K562 (cell line): ENCODE measurements around the gene SUSD3. TPM values are rescaled to one million over a fixed set of nuclear protein-coding genes. Genes with fewer than 3 reads are reported as not detected.

ENCODE experiments used
- ATAC-seq: fragments of 200-7000 bp; cut with Tn5 transposase; 3 replicates; pipeline ENCODE4 v1.9.1; 2020; ENCODE audit warnings: moderate library complexity
- BruUV-seq: library from RNA; stranded (reverse); fragments of 400-500 nt; replicated peaks from 2 replicates; lab custom pipeline; 2021; lab: Mats Ljungman, UMichigan
- CTCF ChIA-PET: fragments of 300-600 bp; formaldehyde crosslinking; extraction: SDS; loops from one replicate; lab custom pipeline; 2021; ENCODE audit warnings: low intra/inter-chr PET ratio; lab: Yijun Ruan, JAX
- POLR2A ChIA-PET: fragments of 300-600, 350-650 bp; sonication (Branson Sonifier 250); formaldehyde crosslinking; extraction: SDS; loops from one replicate; lab custom pipeline; 2021; ENCODE audit warnings: antibody characterized with exemption, inconsistent platforms; lab: Yijun Ruan, JAX
- DNase-seq, 4 experiments: peaks; one replicate each; pipeline versions ENCODE4 v3.0.0 to v3.0.0-alpha.2; 2011 to 2018; ENCODE audit warnings: low spot score in 3 of 4, mixed read lengths in 3 of 4; ENCODE audit errors: extremely low read depth in 1 of 4
- FAIRE-seq: peaks from 2 replicates; lab custom pipeline; 2011; peaks lifted over from hg19 to GRCh38; lab: Jason Lieb, UNC
- H2AFZ ChIP-seq: 2 replicates; pipeline ENCODE4 v1.6.0; 2011; ENCODE audit warnings: low read depth, low read length, control low read depth, inconsistent platforms
- H3K27ac ChIP-seq: fragments of 200-600 bp; 3 replicates; pipeline ENCODE4 v1.8.0; 2011; ENCODE audit warnings: low read depth, mild to moderate bottlenecking, control low read depth, inconsistent platforms, low read length, moderate library complexity, mixed read lengths; ENCODE audit errors: extremely low read depth
- H3K27me3 ChIP-seq, 2 experiments: fragments of 300-600 bp in 1 of 2; 2 replicates in 1 of 2; 3 replicates in 1 of 2; pipeline versions ENCODE4 v1.6.0 to v1.8.0; 2011; ENCODE audit warnings: inconsistent platforms in 2 of 2, low read length in 2 of 2, mild to moderate bottlenecking in 1 of 2, mixed read lengths in 1 of 2, moderate library complexity in 1 of 2; ENCODE audit not compliant: control insufficient read depth in 2 of 2, insufficient read depth in 2 of 2
- H3K36me3 ChIP-seq: fragments of 300-600 bp; 3 replicates; pipeline ENCODE4 v1.8.0; 2011; ENCODE audit warnings: mild to moderate bottlenecking, low read length, inconsistent platforms; ENCODE audit not compliant: control insufficient read depth, insufficient read depth
- H3K4me1 ChIP-seq, 2 experiments: fragments of 200-600 bp in 1 of 2; replicated peaks in 1 of 2; 2 replicates in 1 of 2; 3 replicates in 1 of 2; pipeline versions ENCODE4 v1.5.1 to v1.8.0; 2011; ENCODE audit warnings: inconsistent platforms in 2 of 2, low read length in 2 of 2, mild to moderate bottlenecking in 1 of 2, mixed read lengths in 1 of 2, moderate library complexity in 1 of 2; ENCODE audit not compliant: control insufficient read depth in 2 of 2, insufficient read depth in 2 of 2
- H3K4me2 ChIP-seq: 2 replicates; pipeline ENCODE4 v1.6.1; 2011; ENCODE audit warnings: low read length, control low read depth, inconsistent platforms, mixed read lengths; ENCODE audit not compliant: insufficient read depth
- H3K4me3 ChIP-seq: fragments of 200-600 bp; sonication (generic), shearing (Covaris generic); 2 replicates; pipeline ENCODE4 v1.5.1; 2016; ENCODE audit warnings: control low read depth, inconsistent platforms
- H3K79me2 ChIP-seq: fragments of 200-600 bp; 3 replicates; pipeline ENCODE4 v1.8.0; 2011; ENCODE audit warnings: low read length, inconsistent platforms; ENCODE audit not compliant: control insufficient read depth, insufficient read depth
- H3K9ac ChIP-seq, 2 experiments: 2 replicates each; pipeline versions ENCODE4 v1.6.0 to v1.6.1; 2011; ENCODE audit warnings: low read depth in 2 of 2, low read length in 2 of 2, control low read depth in 1 of 2, inconsistent platforms in 1 of 2, mild to moderate bottlenecking in 1 of 2, mixed read lengths in 1 of 2; ENCODE audit not compliant: insufficient read depth in 1 of 2
- H3K9me1 ChIP-seq: one replicate; pipeline ENCODE4 v1.6.0; 2011; ENCODE audit warnings: inconsistent platforms, mild to moderate bottlenecking, low read length, moderate library complexity; ENCODE audit not compliant: control insufficient read depth, insufficient read depth
- H3K9me3 ChIP-seq: replicated peaks from 2 replicates; pipeline ENCODE4 v1.5.1; 2011; ENCODE audit warnings: low read depth, low read length, inconsistent platforms; ENCODE audit not compliant: control insufficient read depth, insufficient read depth
- H4K20me1 ChIP-seq: replicated peaks from 2 replicates; pipeline ENCODE4 v1.6.1; 2011; ENCODE audit warnings: low read length, inconsistent platforms, mixed read lengths; ENCODE audit not compliant: control insufficient read depth, insufficient read depth
- KLF6 ChIP-seq: fragments of 250-450 bp; sonication (Bioruptor Pico); IDR thresholded peaks from 2 replicates; pipeline ENCODE4 v1.4.0; 2020; ENCODE audit warnings: mild to moderate bottlenecking, moderate library complexity, borderline replicate concordance
- PURB ChIP-seq: sonication (generic); formaldehyde crosslinking; IDR thresholded peaks from 2 replicates; pipeline ENCODE4 v1.9.0; 2021; ENCODE audit warnings: low read depth, mild to moderate bottlenecking, missing genetic modification reagents
- WGBS: fragments of 100-300 bp; shearing (Covaris generic); methylation state at CpG from one replicate; pipeline ENCODE4 v1.1.6; 2016; ENCODE audit warnings: low coverage, mixed read lengths; ENCODE audit not compliant: insufficient coverage; ENCODE audit errors: missing lambda C conversion rate; 5-methylcytosine and 5-hydroxymethylcytosine counted together
- in situ Hi-C: fragments of 300-500 bp; cut with MboI; formaldehyde crosslinking; loops from 4 replicates; pipeline ENCODE4 v1.15.0; 2018; ENCODE audit warnings: inconsistent platforms, mixed read lengths
- intact Hi-C: fragments of 100-400 bp; cut with micrococcal nuclease; formaldehyde crosslinking; loops from 2 replicates; pipeline ENCODE4 v1.14.2; 2022
- polyA plus RNA-seq, 8 experiments: library from polyadenylated mRNA; depleted of rRNA in 4 of 8; stranded (reverse) in 5 of 8; unstranded in 3 of 8; fragments of >200 nt; fragmentation: Nextera tagmentation in 2 of 8; fragmentation: Illumina TruSeq in 1 of 8; extraction: Ambion mirVana in 2 of 8; extraction: Trizol in 1 of 8; gene quantifications; 2 replicates each; pipeline versions ENCODE4 v1.2.1 to v1.2.3, GENCODE V29; 2011 to 2014; ENCODE audit warnings: inconsistent platforms in 1 of 8, missing spikeins in 1 of 8
- total RNA-seq, 7 experiments: library from RNA; depleted of rRNA in 6 of 7; stranded (reverse); fragments of >200 nt in 6 of 7; fragmentation: Illumina TruSeq in 2 of 7; extraction: Trizol in 2 of 7; gene quantifications; 2 replicates each; pipeline versions ENCODE4 v1.2.1 to v1.2.3, GENCODE V29; 2011 to 2021; ENCODE audit warnings: low replicate concordance in 1 of 7
- TF ChIP-seq, protein P1 (sequence below), 3 experiments: IDR thresholded peaks in 2 of 3; conservative IDR thresholded peaks in 1 of 3; 2 replicates each; pipeline ENCODE4 v1.5.1; 2011 to 2012; ENCODE audit warnings: low read length in 3 of 3, mild to moderate bottlenecking in 3 of 3, control low read depth in 2 of 3, improper control_type of control experiment in 1 of 3, inconsistent platforms in 1 of 3, low read depth in 1 of 3, mixed read lengths in 1 of 3, moderate library complexity in 1 of 3; ENCODE audit not compliant: insufficient read depth in 2 of 3
- TF ChIP-seq, protein P2 (sequence below), 2 experiments: fragments of 450-650 bp in 1 of 2; sonication (generic) in 1 of 2; formaldehyde crosslinking in 1 of 2; IDR thresholded peaks; 2 replicates each; pipeline versions ENCODE4 v1.7.1 to v1.9.0; 2016 to 2022; ENCODE audit warnings: inconsistent platforms in 1 of 2, mild to moderate bottlenecking in 1 of 2, missing genetic modification reagents in 1 of 2
- TF ChIP-seq, protein P3 (sequence below): sonication (generic); formaldehyde crosslinking; IDR thresholded peaks from 2 replicates; pipeline ENCODE4 v1.9.0; 2022; ENCODE audit warnings: mild to moderate bottlenecking, missing genetic modification reagents

SUSD3 gene
- total and polyA plus RNA-seq, 9 of the 15 experiments (the other 6 are each of a cell fraction or from before 2014, with no cell fraction given) = 1.3 to 21.7 (median 11.4) TPM

DNA sequence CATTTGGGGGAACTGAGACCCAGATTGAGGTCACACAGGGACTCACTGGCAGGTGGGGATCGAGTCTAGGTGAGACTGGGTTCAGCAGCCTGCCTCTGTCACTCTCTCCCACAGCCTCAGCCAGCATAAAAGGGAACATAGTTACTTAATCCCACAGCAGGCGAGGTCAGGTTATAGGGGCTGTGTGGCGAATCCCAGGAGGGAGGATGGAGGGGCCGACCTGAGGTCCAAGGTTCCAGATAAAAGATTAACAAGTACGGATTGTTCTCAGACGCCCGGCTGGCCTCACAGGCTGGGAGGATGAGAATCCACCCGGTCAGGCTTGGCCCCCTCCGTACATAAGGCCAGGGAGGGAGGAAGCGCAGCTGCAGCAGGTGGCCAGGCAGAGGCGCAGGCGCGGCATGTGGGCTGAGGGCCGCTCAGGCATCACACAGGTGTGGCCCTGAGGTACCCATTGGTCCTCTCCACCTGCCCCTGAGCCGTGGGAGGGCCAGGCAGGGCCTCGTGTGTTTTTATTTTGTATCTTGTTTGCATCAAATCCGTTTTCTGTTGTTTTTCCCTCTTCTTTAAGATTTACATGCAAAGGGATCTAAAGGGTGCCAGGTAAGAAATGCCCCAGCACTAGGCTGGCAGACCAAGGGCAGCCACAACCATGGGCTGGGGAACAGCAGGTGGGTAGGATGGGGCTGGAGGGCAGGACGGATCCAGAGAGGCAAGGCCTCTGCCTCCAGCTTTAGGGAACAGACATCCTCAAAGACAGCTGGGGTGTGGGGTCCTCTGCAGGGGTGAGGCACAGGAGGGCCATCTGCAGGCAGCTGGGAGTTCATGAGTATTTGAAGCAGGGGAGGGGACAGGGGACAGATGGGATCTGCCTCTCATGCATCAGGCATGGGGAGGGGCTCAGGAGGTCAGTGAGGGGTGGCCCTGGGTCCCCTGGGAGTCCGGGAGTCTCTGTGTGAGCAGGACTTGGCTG is 3.6 kb downstream of the SUSD3 start:
- ATAC-seq (no peak), FAIRE-seq (no peak), DNase-seq (peak in 3 of 4 experiments; percentile 24 to 29 (median 26))
- Histone ChIP-seq H3K4me3 (no peak overlapping the region), H3K9me3 (no peaks in the 10 kb centered on the region), H3K36me3 (no peaks in the 10 kb centered on the region; the same call in 2 of the 3 replicates), H3K4me2 (no peak overlapping the region; the same call in 1 of the 2 replicates), H3K9me1 (no peaks in the 10 kb centered on the region), H2AFZ (no peak overlapping the region), H4K20me1 (no peaks in the 10 kb centered on the region), H3K27ac (no peak overlapping the region), H3K4me1 (peaks cover 47 to 68% of the 10 kb centered on the region in 2 experiments), H3K27me3 (no peaks in the 10 kb centered on the region), H3K9ac (peak overlapping the region in 1 of 2 experiments; percentile 67; a peak in 2 of 4 replicates), H3K79me2 (peaks cover 28% of the 10 kb centered on the region)
- ChIA-PET CTCF (no interaction called here), POLR2A (interaction anchor here (0.6 kb wide), 1 partner anchor 27 kb away, joined by 3 read pairs; no protein-coding TSS in a partner anchor)
- intact Hi-C loops = loop anchor here (5.0 kb wide), 1 partner anchor 35 kb away; the partner anchor contains the start of gene CARD19
- in situ Hi-C loops = no loop called here
- 62% methylated on average over 18 of the region's 19 CpGs for WGBS
- no TSS peak for BruUV-seq
- TF ChIP-seq, protein P1, sequence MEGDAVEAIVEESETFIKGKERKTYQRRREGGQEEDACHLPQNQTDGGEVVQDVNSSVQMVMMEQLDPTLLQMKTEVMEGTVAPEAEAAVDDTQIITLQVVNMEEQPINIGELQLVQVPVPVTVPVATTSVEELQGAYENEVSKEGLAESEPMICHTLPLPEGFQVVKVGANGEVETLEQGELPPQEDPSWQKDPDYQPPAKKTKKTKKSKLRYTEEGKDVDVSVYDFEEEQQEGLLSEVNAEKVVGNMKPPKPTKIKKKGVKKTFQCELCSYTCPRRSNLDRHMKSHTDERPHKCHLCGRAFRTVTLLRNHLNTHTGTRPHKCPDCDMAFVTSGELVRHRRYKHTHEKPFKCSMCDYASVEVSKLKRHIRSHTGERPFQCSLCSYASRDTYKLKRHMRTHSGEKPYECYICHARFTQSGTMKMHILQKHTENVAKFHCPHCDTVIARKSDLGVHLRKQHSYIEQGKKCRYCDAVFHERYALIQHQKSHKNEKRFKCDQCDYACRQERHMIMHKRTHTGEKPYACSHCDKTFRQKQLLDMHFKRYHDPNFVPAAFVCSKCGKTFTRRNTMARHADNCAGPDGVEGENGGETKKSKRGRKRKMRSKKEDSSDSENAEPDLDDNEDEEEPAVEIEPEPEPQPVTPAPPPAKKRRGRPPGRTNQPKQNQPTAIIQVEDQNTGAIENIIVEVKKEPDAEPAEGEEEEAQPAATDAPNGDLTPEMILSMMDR (IDR thresholded peaks at IDR 0.05 in 2 of 3, conservative IDR thresholded peaks at IDR 0.05 in 1 of 3; ENCODE audit: insufficient read depth in 2 of 3, low read depth in 1 of 3, low read length in 3 of 3) = peak; percentile 17 to 30 (median 25); a peak in 1 of 6 replicates
- TF ChIP-seq, protein P2, sequence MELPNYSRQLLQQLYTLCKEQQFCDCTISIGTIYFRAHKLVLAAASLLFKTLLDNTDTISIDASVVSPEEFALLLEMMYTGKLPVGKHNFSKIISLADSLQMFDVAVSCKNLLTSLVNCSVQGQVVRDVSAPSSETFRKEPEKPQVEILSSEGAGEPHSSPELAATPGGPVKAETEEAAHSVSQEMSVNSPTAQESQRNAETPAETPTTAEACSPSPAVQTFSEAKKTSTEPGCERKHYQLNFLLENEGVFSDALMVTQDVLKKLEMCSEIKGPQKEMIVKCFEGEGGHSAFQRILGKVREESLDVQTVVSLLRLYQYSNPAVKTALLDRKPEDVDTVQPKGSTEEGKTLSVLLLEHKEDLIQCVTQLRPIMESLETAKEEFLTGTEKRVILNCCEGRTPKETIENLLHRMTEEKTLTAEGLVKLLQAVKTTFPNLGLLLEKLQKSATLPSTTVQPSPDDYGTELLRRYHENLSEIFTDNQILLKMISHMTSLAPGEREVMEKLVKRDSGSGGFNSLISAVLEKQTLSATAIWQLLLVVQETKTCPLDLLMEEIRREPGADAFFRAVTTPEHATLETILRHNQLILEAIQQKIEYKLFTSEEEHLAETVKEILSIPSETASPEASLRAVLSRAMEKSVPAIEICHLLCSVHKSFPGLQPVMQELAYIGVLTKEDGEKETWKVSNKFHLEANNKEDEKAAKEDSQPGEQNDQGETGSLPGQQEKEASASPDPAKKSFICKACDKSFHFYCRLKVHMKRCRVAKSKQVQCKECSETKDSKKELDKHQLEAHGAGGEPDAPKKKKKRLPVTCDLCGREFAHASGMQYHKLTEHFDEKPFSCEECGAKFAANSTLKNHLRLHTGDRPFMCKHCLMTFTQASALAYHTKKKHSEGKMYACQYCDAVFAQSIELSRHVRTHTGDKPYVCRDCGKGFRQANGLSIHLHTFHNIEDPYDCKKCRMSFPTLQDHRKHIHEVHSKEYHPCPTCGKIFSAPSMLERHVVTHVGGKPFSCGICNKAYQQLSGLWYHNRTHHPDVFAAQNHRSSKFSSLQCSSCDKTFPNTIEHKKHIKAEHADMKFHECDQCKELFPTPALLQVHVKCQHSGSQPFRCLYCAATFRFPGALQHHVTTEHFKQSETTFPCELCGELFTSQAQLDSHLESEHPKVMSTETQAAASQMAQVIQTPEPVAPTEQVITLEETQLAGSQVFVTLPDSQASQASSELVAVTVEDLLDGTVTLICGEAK (IDR thresholded peaks at IDR 0.05) = no peak
- TF ChIP-seq, protein P2 (CRISPR knock-in tag; IDR thresholded peaks at IDR 0.05) = no peak
- TF ChIP-seq, protein P3, sequence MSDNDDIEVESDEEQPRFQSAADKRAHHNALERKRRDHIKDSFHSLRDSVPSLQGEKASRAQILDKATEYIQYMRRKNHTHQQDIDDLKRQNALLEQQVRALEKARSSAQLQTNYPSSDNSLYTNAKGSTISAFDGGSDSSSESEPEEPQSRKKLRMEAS (CRISPR knock-in tag) = peak; percentile 66
- no peak for TF ChIP-seq KLF6 (CRISPR knock-in tag)
- TF ChIP-seq PURB (CRISPR knock-in tag) = no peak
